Endothelial cell of umbilical vein (primary cell): ENCODE measurements around the gene DUS1L. TPM values are rescaled to one million over a fixed set of nuclear protein-coding genes. Genes with fewer than 3 reads are reported as not detected.

Experiments
- BruUV-seq: library from RNA; stranded (reverse); fragments of 400-500 nt; replicated peaks from 2 replicates; lab custom pipeline; 2021; lab: Mats Ljungman, UMichigan
- CTCF ChIA-PET: fragments of 300-600, 350-600 bp; sonication (Branson Sonifier 250); formaldehyde crosslinking; loops from one replicate; lab custom pipeline; 2021; ENCODE audit warnings: antibody characterized with exemption, inconsistent platforms; lab: Charles Lee
- POLR2A ChIA-PET: fragments of 300-600, 350-600 bp; sonication (Branson Sonifier 250); formaldehyde crosslinking; loops from one replicate; lab custom pipeline; 2021; ENCODE audit warnings: antibody characterized with exemption, inconsistent platforms; lab: Charles Lee
- DNase-seq: peaks from one replicate; pipeline ENCODE4 v3.0.0-alpha.2; 2011; ENCODE audit warnings: low read depth, low spot score
- FAIRE-seq: peaks from 2 replicates; lab custom pipeline; 2011; peaks lifted over from hg19 to GRCh38; lab: Jason Lieb, UNC
- H2AFZ ChIP-seq: 2 replicates; pipeline ENCODE4 v1.6.0; 2012; ENCODE audit warnings: low read depth, low read length, control low read depth, inconsistent platforms
- H3K27ac ChIP-seq: 2 replicates; pipeline ENCODE4 v1.5.1; 2011; ENCODE audit warnings: low read depth, mild to moderate bottlenecking, control low read depth, low read length, moderate library complexity; ENCODE audit not compliant: insufficient read depth
- H3K27me3 ChIP-seq, 2 experiments: 2 replicates each; pipeline versions ENCODE4 v1.6.0 to v1.6.1; 2011; ENCODE audit warnings: low read length in 2 of 2, mixed read lengths in 1 of 2; ENCODE audit not compliant: control insufficient read depth in 2 of 2, insufficient read depth in 2 of 2
- H3K36me3 ChIP-seq, 2 experiments: 2 replicates in 1 of 2; 3 replicates in 1 of 2; pipeline ENCODE4 v1.5.1; 2011; ENCODE audit warnings: low read length in 2 of 2, mild to moderate bottlenecking in 1 of 2, moderate library complexity in 1 of 2; ENCODE audit not compliant: control insufficient read depth in 2 of 2, insufficient read depth in 2 of 2; ENCODE audit errors: extremely low read depth in 1 of 2
- H3K4me1 ChIP-seq: 3 replicates; pipeline ENCODE4 v1.5.1; 2011; ENCODE audit warnings: mild to moderate bottlenecking, low read length; ENCODE audit not compliant: control insufficient read depth, insufficient read depth; ENCODE audit errors: extremely low read depth
- H3K4me2 ChIP-seq: 2 replicates; pipeline ENCODE4 v1.6.1; 2011; ENCODE audit warnings: low read length, control low read depth, mixed read lengths; ENCODE audit not compliant: insufficient read depth
- H3K4me3 ChIP-seq, 3 experiments: fragments of 200-600 bp in 1 of 3; sonication (generic), shearing (Covaris generic) in 1 of 3; replicated peaks in 1 of 3; 2 replicates each; pipeline ENCODE4 v1.5.1; 2011 to 2016; ENCODE audit warnings: control low read depth in 3 of 3, low read length in 3 of 3, mild to moderate bottlenecking in 2 of 3, inconsistent platforms in 1 of 3, low read depth in 1 of 3, moderate library complexity in 1 of 3; ENCODE audit not compliant: insufficient read depth in 1 of 3
- H3K79me2 ChIP-seq: 2 replicates; pipeline ENCODE4 v1.6.0; 2012; ENCODE audit warnings: low read length, inconsistent platforms; ENCODE audit not compliant: control insufficient read depth, insufficient read depth
- H3K9ac ChIP-seq: replicated peaks from 2 replicates; pipeline ENCODE3; 2011; ENCODE audit warnings: low read length, control low read depth; ENCODE audit not compliant: insufficient read depth; ENCODE audit errors: extremely low read depth
- H3K9me1 ChIP-seq: replicated peaks from 3 replicates; pipeline ENCODE4 v1.6.0; 2011; ENCODE audit warnings: mild to moderate bottlenecking, low read length; ENCODE audit not compliant: control insufficient read depth, insufficient read depth; ENCODE audit errors: extremely low read depth
- H3K9me3 ChIP-seq: replicated peaks from 2 replicates; pipeline ENCODE4 v1.5.1; 2012; ENCODE audit warnings: low read length, inconsistent platforms; ENCODE audit not compliant: control insufficient read depth, insufficient read depth
- H4K20me1 ChIP-seq: replicated peaks from 2 replicates; pipeline ENCODE3; 2011; ENCODE audit warnings: mild to moderate bottlenecking, low read length; ENCODE audit not compliant: control insufficient read depth, insufficient read depth; ENCODE audit errors: extremely low read depth
- EZH2 ChIP-seq: IDR thresholded peaks from 2 replicates; pipeline ENCODE4 v1.6.1; 2012; ENCODE audit warnings: borderline replicate concordance, low read depth, mild to moderate bottlenecking, moderate library complexity, low read length, inconsistent platforms; ENCODE audit not compliant: severe bottlenecking
- FOS ChIP-seq: IDR thresholded peaks from 2 replicates; pipeline ENCODE4 v1.6.1; 2011; ENCODE audit warnings: mild to moderate bottlenecking, low read length, moderate library complexity, borderline replicate concordance; ENCODE audit not compliant: insufficient read depth
- GATA2 ChIP-seq: IDR thresholded peaks from 2 replicates; pipeline ENCODE4 v1.7.0; 2011; ENCODE audit warnings: low read depth, mild to moderate bottlenecking, moderate library complexity, mixed read lengths, low read length; ENCODE audit not compliant: insufficient read length, insufficient read depth
- JUN ChIP-seq: IDR thresholded peaks from 2 replicates; pipeline ENCODE4 v1.6.1; 2011; ENCODE audit warnings: borderline replicate concordance, low read depth; ENCODE audit not compliant: insufficient read length, insufficient read depth
- MYC ChIP-seq: IDR thresholded peaks from one replicate; pipeline ENCODE4 v1.6.1; 2011; ENCODE audit warnings: mild to moderate bottlenecking, low read depth, low read length
- POLR2A ChIP-seq: IDR thresholded peaks from 2 replicates; pipeline ENCODE4 v1.6.1; 2012; ENCODE audit warnings: low read depth, mild to moderate bottlenecking, control low read depth, low read length
- POLR2AphosphoS5 ChIP-seq: IDR thresholded peaks from 2 replicates; pipeline ENCODE4 v1.6.1; 2012; ENCODE audit warnings: low read depth, mild to moderate bottlenecking, control low read depth, low read length, moderate library complexity; ENCODE audit not compliant: insufficient read depth
- dilution Hi-C: fragments of 300-500 bp; cut with MboI; formaldehyde crosslinking; loops from one replicate; pipeline ENCODE4 v1.15.0; 2019; ENCODE audit warnings: low sequenced_read_pairs; ENCODE audit not compliant: extremely low pct_ligation_motif_present
- intact Hi-C: fragments of 100-400 bp; cut with micrococcal nuclease; formaldehyde crosslinking; loops from one replicate; pipeline ENCODE4 v1.10.0; 2022
- polyA plus RNA-seq, 4 experiments: library from polyadenylated mRNA; depleted of rRNA in 3 of 4; stranded (reverse) in 3 of 4; unstranded in 1 of 4; fragments of >200 nt; gene quantifications; 2 replicates each; pipeline versions ENCODE4 v1.2.1 to v1.2.3, GENCODE V29; 2011 to 2012; ENCODE audit warnings: missing spikeins in 1 of 4
- total RNA-seq: library from RNA; stranded (reverse); gene quantifications from 2 replicates; pipeline ENCODE4 v1.2.3, GENCODE V29; 2021
- TF ChIP-seq, protein P1 (sequence below), 2 donors: IDR thresholded peaks; 1 replicate in 1 of 2; 2 replicates in 1 of 2; pipeline ENCODE4 v1.5.1; 2011; ENCODE audit warnings: low read length in 2 of 2, mild to moderate bottlenecking in 2 of 2, moderate library complexity in 2 of 2, control low read depth in 1 of 2, inconsistent platforms in 1 of 2, low read depth in 1 of 2; ENCODE audit not compliant: insufficient read depth in 1 of 2; ENCODE audit errors: extremely low read depth in 1 of 2
- TF ChIP-seq, protein P2 (sequence below): IDR thresholded peaks from 2 replicates; pipeline ENCODE4 v1.6.1; 2011; ENCODE audit not compliant: insufficient read depth, insufficient read length

Gene DUS1L
- total and polyA plus RNA-seq, 2 donors (not counting 3 experiments of a cell fraction or from before 2014, with no cell fraction given) = 60.1 to 92.9 TPM

DNA sequence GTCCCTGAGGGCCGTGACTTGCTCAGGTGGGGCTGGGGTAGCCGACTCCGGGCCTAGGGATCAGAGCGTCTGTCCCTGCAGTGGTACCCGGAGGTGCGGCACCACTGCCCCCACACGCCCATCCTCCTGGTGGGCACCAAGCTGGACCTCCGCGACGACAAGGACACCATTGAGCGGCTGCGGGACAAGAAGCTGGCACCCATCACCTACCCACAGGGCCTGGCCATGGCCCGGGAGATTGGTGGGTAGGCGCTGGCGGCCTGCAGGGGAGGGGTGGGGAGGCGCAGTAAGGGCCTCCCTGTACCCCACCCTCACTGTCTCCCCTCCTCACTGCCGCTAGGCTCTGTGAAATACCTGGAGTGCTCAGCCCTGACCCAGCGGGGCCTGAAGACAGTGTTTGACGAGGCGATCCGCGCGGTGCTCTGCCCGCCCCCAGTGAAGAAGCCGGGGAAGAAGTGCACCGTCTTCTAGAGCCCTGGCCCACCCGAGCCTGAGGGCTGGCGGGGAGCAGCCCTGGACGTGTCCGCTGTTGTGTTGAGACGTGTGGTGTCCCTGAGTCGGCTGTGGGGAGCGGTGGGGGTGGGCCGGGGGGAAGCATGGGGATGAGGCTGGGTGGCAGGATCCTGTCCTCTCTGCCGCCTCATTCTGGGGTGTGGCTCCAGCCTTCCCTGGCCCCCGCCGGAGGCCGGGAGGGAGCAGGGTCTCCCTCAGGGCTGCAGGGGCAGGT is 32.1 kb downstream of the DUS1L start:
- dilution Hi-C loops = no loop called here
- POLR2A ChIA-PET = no interaction called here
- BruUV-seq = TSS peak; percentile 21

More for the DNA sequence above, 32.1 kb downstream of the DUS1L start:
- Histone ChIP-seq H3K9ac (no peak overlapping the region), H3K4me1 (peaks cover 16% of the 10 kb centered on the region), H4K20me1 (no peaks in the 10 kb centered on the region), H3K79me2 (peaks cover 7% of the 10 kb centered on the region), H3K9me3 (no peaks in the 10 kb centered on the region), H3K4me2 (no peak overlapping the region), H3K36me3 (no peaks in the 10 kb centered on the region), H3K27me3 (no peaks in the 10 kb centered on the region), H3K27ac (no peak overlapping the region), H3K4me3 (no peak overlapping the region), H2AFZ (no peak overlapping the region), H3K9me1 (no peaks in the 10 kb centered on the region)
- no peak for DNase-seq
- CTCF ChIA-PET = interaction anchor here (1.5 kb wide), 1 partner anchor 74 kb away, joined by 7 read pairs; no protein-coding TSS in a partner anchor
- FAIRE-seq = no peak
- TF ChIP-seq GATA2 (no peak), JUN (no peak), FOS (no peak), MYC (no peak), POLR2A (no peak), POLR2AphosphoS5 (no peak), EZH2 (no peak)
- TF ChIP-seq, protein P1, sequence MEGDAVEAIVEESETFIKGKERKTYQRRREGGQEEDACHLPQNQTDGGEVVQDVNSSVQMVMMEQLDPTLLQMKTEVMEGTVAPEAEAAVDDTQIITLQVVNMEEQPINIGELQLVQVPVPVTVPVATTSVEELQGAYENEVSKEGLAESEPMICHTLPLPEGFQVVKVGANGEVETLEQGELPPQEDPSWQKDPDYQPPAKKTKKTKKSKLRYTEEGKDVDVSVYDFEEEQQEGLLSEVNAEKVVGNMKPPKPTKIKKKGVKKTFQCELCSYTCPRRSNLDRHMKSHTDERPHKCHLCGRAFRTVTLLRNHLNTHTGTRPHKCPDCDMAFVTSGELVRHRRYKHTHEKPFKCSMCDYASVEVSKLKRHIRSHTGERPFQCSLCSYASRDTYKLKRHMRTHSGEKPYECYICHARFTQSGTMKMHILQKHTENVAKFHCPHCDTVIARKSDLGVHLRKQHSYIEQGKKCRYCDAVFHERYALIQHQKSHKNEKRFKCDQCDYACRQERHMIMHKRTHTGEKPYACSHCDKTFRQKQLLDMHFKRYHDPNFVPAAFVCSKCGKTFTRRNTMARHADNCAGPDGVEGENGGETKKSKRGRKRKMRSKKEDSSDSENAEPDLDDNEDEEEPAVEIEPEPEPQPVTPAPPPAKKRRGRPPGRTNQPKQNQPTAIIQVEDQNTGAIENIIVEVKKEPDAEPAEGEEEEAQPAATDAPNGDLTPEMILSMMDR (IDR thresholded peaks at IDR 0.05; ENCODE audit: extremely low read depth in 1 of 2, insufficient read depth in 1 of 2, low read depth in 1 of 2, low read length in 2 of 2) = no peak
- TF ChIP-seq, protein P2, sequence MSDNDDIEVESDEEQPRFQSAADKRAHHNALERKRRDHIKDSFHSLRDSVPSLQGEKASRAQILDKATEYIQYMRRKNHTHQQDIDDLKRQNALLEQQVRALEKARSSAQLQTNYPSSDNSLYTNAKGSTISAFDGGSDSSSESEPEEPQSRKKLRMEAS = no peak
- intact Hi-C loops = loop anchor here (10.0 kb wide), 2 partner anchors 201 to 381 kb away; partner anchors contain the start of genes HEXD and OGFOD3
